IMR-90 (cell line): Measurements from ENCODE around the gene GPA33. TPM values are rescaled to one million over a fixed set of nuclear protein-coding genes. Genes with fewer than 3 reads are reported as not detected.

Source experiments
- ATAC-seq: fragments of 200-7000 bp; cut with Tn5 transposase; 2 replicates; pipeline ENCODE4 v1.9.1; 2020; ENCODE audit warnings: low read depth, mild to moderate bottlenecking, moderate library complexity
- BruUV-seq: library from RNA; stranded (reverse); fragments of 400-500 nt; replicated peaks from 2 replicates; lab custom pipeline; 2021; lab: Mats Ljungman, UMichigan
- CTCF ChIA-PET: fragments of 300-600 bp; formaldehyde crosslinking; extraction: SDS; loops from one replicate; lab custom pipeline; 2021; ENCODE audit warnings: antibody characterized with exemption; lab: Yijun Ruan, JAX
- POLR2A ChIA-PET: fragments of 300-600 bp; sonication (Branson Sonifier 250); formaldehyde crosslinking; loops from one replicate; lab custom pipeline; 2022; ENCODE audit warnings: antibody characterized with exemption; ENCODE audit not compliant: unreplicated experiment; lab: Charles Lee
- DNase-seq: peaks from one replicate; pipeline ENCODE4 v3.0.0; 2013
- H2AFZ ChIP-seq: replicated peaks from 2 replicates; pipeline ENCODE3; 2013; ENCODE audit warnings: low read length, mild to moderate bottlenecking; ENCODE audit not compliant: poor library complexity
- H2AK5ac ChIP-seq: 2 replicates; pipeline ENCODE4 v1.6.1; 2013; ENCODE audit warnings: low read depth, low read length, inconsistent platforms
- H2AK9ac ChIP-seq: replicated peaks from 2 replicates; pipeline ENCODE3; 2013; ENCODE audit warnings: mild to moderate bottlenecking, low read depth, low read length, moderate library complexity; ENCODE audit not compliant: poor library complexity
- H2BK120ac ChIP-seq: 2 replicates; pipeline ENCODE4 v1.6.1; 2013; ENCODE audit warnings: low read depth, low read length, inconsistent platforms
- H2BK15ac ChIP-seq: 3 replicates; pipeline ENCODE4 v1.6.1; 2013; ENCODE audit warnings: low read depth, low read length, inconsistent platforms
- H2BK20ac ChIP-seq: 2 replicates; pipeline ENCODE4 v1.6.1; 2013; ENCODE audit warnings: low read depth, mild to moderate bottlenecking, inconsistent platforms, low read length, moderate library complexity
- H2BK5ac ChIP-seq: 2 replicates; pipeline ENCODE4 v1.6.1; 2013; ENCODE audit warnings: mild to moderate bottlenecking, low read depth, low read length, inconsistent platforms; ENCODE audit not compliant: poor library complexity, severe bottlenecking
- H3K14ac ChIP-seq: replicated peaks from 2 replicates; pipeline ENCODE4 v1.6.1; 2013; ENCODE audit warnings: low read depth, low read length, inconsistent platforms
- H3K18ac ChIP-seq: 2 replicates; pipeline ENCODE4 v1.6.1; 2013; ENCODE audit warnings: low read depth, low read length, control low read depth
- H3K23ac ChIP-seq: 2 replicates; pipeline ENCODE4 v1.6.1; 2013; ENCODE audit warnings: low read depth, low read length, inconsistent platforms
- H3K27ac ChIP-seq: 2 replicates; pipeline ENCODE4 v1.5.1; 2013; ENCODE audit warnings: mild to moderate bottlenecking, control low read depth, low read length; ENCODE audit not compliant: insufficient read depth
- H3K27me3 ChIP-seq: 2 replicates; pipeline ENCODE4 v1.6.1; 2013; ENCODE audit warnings: low read length; ENCODE audit not compliant: control insufficient read depth, insufficient read depth
- H3K36me3 ChIP-seq: 2 replicates; pipeline ENCODE4 v1.6.1; 2013; ENCODE audit warnings: low read length, mixed read lengths; ENCODE audit not compliant: control insufficient read depth, insufficient read depth
- H3K4ac ChIP-seq: 2 replicates; pipeline ENCODE4 v1.6.1; 2013; ENCODE audit warnings: low read depth, low read length, inconsistent platforms
- H3K4me1 ChIP-seq: 2 replicates; pipeline ENCODE4 v1.6.1; 2013; ENCODE audit warnings: low read length, mixed read lengths; ENCODE audit not compliant: control insufficient read depth, insufficient read depth
- H3K4me2 ChIP-seq: 2 replicates; pipeline ENCODE4 v1.6.1; 2013; ENCODE audit warnings: low read depth, mild to moderate bottlenecking, control low read depth, low read length, moderate library complexity
- H3K4me3 ChIP-seq: 2 replicates; pipeline ENCODE4 v1.5.1; 2013; ENCODE audit warnings: low read depth, mild to moderate bottlenecking, control low read depth, low read length, moderate library complexity; ENCODE audit not compliant: insufficient read depth
- H3K56ac ChIP-seq: 2 replicates; pipeline ENCODE4 v1.6.1; 2013; ENCODE audit warnings: low read length, inconsistent platforms; ENCODE audit not compliant: insufficient read depth; ENCODE audit errors: extremely low read depth
- H3K79me1 ChIP-seq, 2 experiments: 2 replicates each; pipeline ENCODE4 v1.6.1; 2013; ENCODE audit warnings: low read length in 2 of 2, inconsistent platforms in 1 of 2, low read depth in 1 of 2
- H3K9ac ChIP-seq: 2 replicates; pipeline ENCODE4 v1.6.1; 2013; ENCODE audit warnings: low read depth, low read length, control low read depth
- H3K9me1 ChIP-seq: 2 replicates; pipeline ENCODE4 v1.6.1; 2013; ENCODE audit warnings: low read length, inconsistent platforms; ENCODE audit not compliant: insufficient read depth
- H3K9me3 ChIP-seq: 2 replicates; pipeline ENCODE4 v1.6.1; 2013; ENCODE audit warnings: low read length; ENCODE audit not compliant: control insufficient read depth, insufficient read depth
- H4K20me1 ChIP-seq: 2 replicates; pipeline ENCODE4 v1.6.1; 2013; ENCODE audit warnings: low read length, inconsistent platforms; ENCODE audit not compliant: insufficient read depth
- H4K5ac ChIP-seq: 2 replicates; pipeline ENCODE4 v1.6.1; 2013; ENCODE audit warnings: mild to moderate bottlenecking, low read depth, low read length, control low read depth
- H4K8ac ChIP-seq, 2 experiments: 2 replicates each; pipeline ENCODE4 v1.6.1; 2013; ENCODE audit warnings: low read depth in 2 of 2, low read length in 2 of 2, control low read depth in 1 of 2, inconsistent platforms in 1 of 2
- H4K91ac ChIP-seq: 2 replicates; pipeline ENCODE4 v1.6.1; 2013; ENCODE audit warnings: low read depth, low read length, inconsistent platforms; ENCODE audit not compliant: insufficient read depth
- RFX5 ChIP-seq: IDR thresholded peaks from 2 replicates; pipeline ENCODE4 v1.8.0; 2012; ENCODE audit warnings: low read depth, mild to moderate bottlenecking, low read length, moderate library complexity
- WGBS, 2 experiments: methylation state at CpG; one replicate each; pipeline versions ENCODE4 v1.1.5 to v1.1.7; 2013; ENCODE audit warnings: missing lambda C conversion rate in 2 of 2; ENCODE audit not compliant: insufficient read length in 1 of 2; ENCODE audit errors: extremely low coverage in 2 of 2; 5-methylcytosine and 5-hydroxymethylcytosine counted together
- dilution Hi-C: fragments of 300-500 bp; cut with HindIII; formaldehyde crosslinking; loops from one replicate; pipeline ENCODE4 v1.14.3; 2018; ENCODE audit warnings: low sequenced_read_pairs; ENCODE audit not compliant: unreplicated experiment
- in situ Hi-C: fragments of 300-500 bp; cut with MboI; formaldehyde crosslinking; loops from 3 replicates; pipeline ENCODE4 v1.14.3; 2019; ENCODE audit warnings: low sequenced_read_pairs, inconsistent platforms, mixed read lengths
- intact Hi-C: fragments of 100-400 bp; cut with micrococcal nuclease; formaldehyde crosslinking; loops from 2 replicates; pipeline ENCODE4 v1.10.0; 2022
- polyA plus RNA-seq, 3 experiments: library from polyadenylated mRNA; depleted of rRNA; stranded (reverse); fragments of >200 nt; gene quantifications; 2 replicates each; pipeline ENCODE4 v1.2.3, GENCODE V29; 2012; ENCODE audit warnings: low replicate concordance in 1 of 3
- total RNA-seq: library from RNA; depleted of rRNA; stranded (reverse); fragments of >200 nt; gene quantifications from 2 replicates; pipeline ENCODE4 v1.2.3, GENCODE V29; 2012
- TF ChIP-seq, protein P1 (sequence below): conservative IDR thresholded peaks from 2 replicates; pipeline ENCODE4 v1.5.1; 2012; ENCODE audit warnings: mild to moderate bottlenecking, low read depth, low read length, improper control_type of control experiment

The GPA33 gene
- total and polyA plus RNA-seq, 2 of the 4 experiments (the other 2 are of a cell fraction): not detected

GRCh38 chr1:167060141-167061072 is 29.8 kb downstream of the GPA33 start:
- no peak for DNase-seq
- WGBS, 2 experiments: 72% methylated on average over 5 of the region's 10 CpGs; no CpG with 5 or more reads in 1 of the 2 experiments
- Histone ChIP-seq H3K4ac (no peak overlapping the region), H3K9me3 (no peaks in the 10 kb centered on the region), H4K8ac (no peak overlapping the region), H2AFZ (no peak overlapping the region), H3K4me3 (no peak overlapping the region), H2AK9ac (no peak overlapping the region), H3K36me3 (no peaks in the 10 kb centered on the region), H4K5ac (no peak overlapping the region), H3K79me1 (no peaks in the 10 kb centered on the region), H3K27me3 (peaks cover 7% of the 10 kb centered on the region), H4K91ac (no peak overlapping the region), H3K14ac (no peak overlapping the region), H3K56ac (no peak overlapping the region), H2BK5ac (no peak overlapping the region), H2BK120ac (no peak overlapping the region), H3K23ac (no peak overlapping the region), H3K9me1 (peaks cover 6% of the 10 kb centered on the region; the same call in 1 of the 2 replicates), H3K4me2 (no peak overlapping the region), H2AK5ac (no peak overlapping the region), H3K27ac (no peak overlapping the region), H3K4me1 (no peaks in the 10 kb centered on the region), H2BK15ac (no peak overlapping the region), H3K9ac (no peak overlapping the region), H2BK20ac (no peak overlapping the region), H4K20me1 (no peaks in the 10 kb centered on the region), H3K18ac (no peak overlapping the region)
- in situ Hi-C loops: loop anchor here (10.0 kb wide), 1 partner anchor 474 kb away; no protein-coding TSS in a partner anchor
- POLR2A ChIA-PET: no interaction called here
- no peak for ATAC-seq
- no TSS peak for BruUV-seq
- intact Hi-C loops: no loop called here
- dilution Hi-C loops: no loop called here
- TF ChIP-seq, protein P1, sequence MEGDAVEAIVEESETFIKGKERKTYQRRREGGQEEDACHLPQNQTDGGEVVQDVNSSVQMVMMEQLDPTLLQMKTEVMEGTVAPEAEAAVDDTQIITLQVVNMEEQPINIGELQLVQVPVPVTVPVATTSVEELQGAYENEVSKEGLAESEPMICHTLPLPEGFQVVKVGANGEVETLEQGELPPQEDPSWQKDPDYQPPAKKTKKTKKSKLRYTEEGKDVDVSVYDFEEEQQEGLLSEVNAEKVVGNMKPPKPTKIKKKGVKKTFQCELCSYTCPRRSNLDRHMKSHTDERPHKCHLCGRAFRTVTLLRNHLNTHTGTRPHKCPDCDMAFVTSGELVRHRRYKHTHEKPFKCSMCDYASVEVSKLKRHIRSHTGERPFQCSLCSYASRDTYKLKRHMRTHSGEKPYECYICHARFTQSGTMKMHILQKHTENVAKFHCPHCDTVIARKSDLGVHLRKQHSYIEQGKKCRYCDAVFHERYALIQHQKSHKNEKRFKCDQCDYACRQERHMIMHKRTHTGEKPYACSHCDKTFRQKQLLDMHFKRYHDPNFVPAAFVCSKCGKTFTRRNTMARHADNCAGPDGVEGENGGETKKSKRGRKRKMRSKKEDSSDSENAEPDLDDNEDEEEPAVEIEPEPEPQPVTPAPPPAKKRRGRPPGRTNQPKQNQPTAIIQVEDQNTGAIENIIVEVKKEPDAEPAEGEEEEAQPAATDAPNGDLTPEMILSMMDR: 0 out of 2 replicates have a peak, but pooled peaks have one; percentile 8
- TF ChIP-seq RFX5: no peak
- CTCF ChIA-PET: interaction anchor here (0.7 to 4.8 kb wide), 8 partner anchors 8 to 1136 kb away, joined by 3 to 41 read pairs (median 3); partner anchors contain the start of gene CREG1
